ENCODE results near the gene ANK3. TPM values are rescaled to one million over a fixed set of nuclear protein-coding genes. Genes with fewer than 3 reads are reported as not detected.

Gene ANK3
- total RNA-seq, 1 experiment from 2014 or later = 15.3 TPM

GRCh38 chr10:60427709-60428386, 38.2 kb upstream of the ANK3 start:
- Histone ChIP-seq H3K36me3 (ENCODE audit: control insufficient read depth in 1 of 2, insufficient read depth in 2 of 2, low read length in 2 of 2) (no peaks in the 10 kb centered on the region), H3K4me1 (ENCODE audit: control insufficient read depth in 1 of 2, insufficient read depth in 2 of 2, low read length in 2 of 2) (peaks cover 0 to 7% of the 10 kb centered on the region in 2 experiments; a peak in 1 of 4 replicates), H3K4me3 (replicated peaks in 1 of 2; ENCODE audit: low read depth in 1 of 2, low read length in 2 of 2) (no peak overlapping the region), H3K9me2 (ENCODE audit: insufficient read depth) (no peaks in the 10 kb centered on the region), H2AFZ (ENCODE audit: low read depth, low read length, poor library complexity, severe bottlenecking) (no peak overlapping the region), H4K20me1 (ENCODE audit: insufficient read depth) (no peaks in the 10 kb centered on the region), H3K27ac (ENCODE audit: low read depth, low read length) (no peak overlapping the region), H3K9ac (ENCODE audit: low read length) (no peak overlapping the region), H3K4me2 (ENCODE audit: low read length) (no peak overlapping the region), H3K27me3 (ENCODE audit: insufficient read depth, low read length) (no peaks in the 10 kb centered on the region), H3K79me2 (ENCODE audit: insufficient read depth, low read length) (no peaks in the 10 kb centered on the region), H3K9me3 (ENCODE audit: control insufficient read depth in 1 of 2, insufficient read depth in 1 of 2, low read depth in 1 of 2, low read length in 2 of 2) (no peaks in the 10 kb centered on the region)
- intact Hi-C loops (cut with micrococcal nuclease) = no loop called here
- BruUV-seq (replicated peaks) = no TSS peak
- no peak for DNase-seq (ENCODE audit: low read depth, low spot score)
- ChIA-PET POLR2A (no interaction called here), RAD21 (ENCODE audit: low non-redundant PET in 1 of 2, low total read pairs in 2 of 2, uncharacterized antibody in 2 of 2, unreplicated experiment in 2 of 2) (no interaction called here), CTCF (no interaction called here)
- no peak for ATAC-seq
- TF ChIP-seq POLR2AphosphoS5 (IDR thresholded peaks at IDR 0.05; ENCODE audit: low read depth, low read length) (no peak), EZH2 (IDR thresholded peaks at IDR 0.05) (no peak), YY1 (IDR thresholded peaks at IDR 0.05; ENCODE audit: extremely low read depth, insufficient replicate concordance, low read depth, low read length) (no peak), EZH2phosphoT487 (IDR thresholded peaks at IDR 0.05; ENCODE audit: borderline replicate concordance) (no peak), SRF (IDR thresholded peaks at IDR 0.05; ENCODE audit: low read depth) (no peak), ATF3 (IDR thresholded peaks at IDR 0.05) (no peak), EGR1 (IDR thresholded peaks at IDR 0.05; ENCODE audit: low read depth) (no peak), CEBPB (IDR thresholded peaks at IDR 0.05; ENCODE audit: low read depth) (no peak)
- TF ChIP-seq, protein P1, sequence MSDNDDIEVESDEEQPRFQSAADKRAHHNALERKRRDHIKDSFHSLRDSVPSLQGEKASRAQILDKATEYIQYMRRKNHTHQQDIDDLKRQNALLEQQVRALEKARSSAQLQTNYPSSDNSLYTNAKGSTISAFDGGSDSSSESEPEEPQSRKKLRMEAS (IDR thresholded peaks at IDR 0.05) = no peak

DNA sequence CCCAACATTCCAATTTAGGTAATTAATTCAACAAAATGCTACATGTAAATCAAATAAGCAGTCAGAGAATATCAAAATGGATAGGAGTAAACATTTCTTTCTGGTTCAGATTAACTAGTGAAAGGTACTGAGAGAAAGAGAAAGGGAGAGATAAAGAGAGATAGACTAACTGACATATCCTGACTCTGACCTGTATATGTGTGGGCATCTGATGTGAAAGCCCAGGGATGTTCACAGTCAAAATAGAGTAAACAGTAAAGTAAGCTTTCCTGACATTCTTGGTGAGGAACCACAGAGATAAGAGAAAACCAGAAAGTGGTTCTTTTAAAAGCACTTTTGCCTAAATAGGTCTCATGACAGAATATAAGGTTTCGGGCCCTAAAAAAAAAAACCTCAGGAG, 37.5 kb upstream of the ANK3 start:
- no peaks in the 10 kb centered on the region for H3K9me2 ChIP-seq (ENCODE audit: insufficient read depth)
- no peak for ATAC-seq
- POLR2A ChIA-PET = no interaction called here
- intact Hi-C loops (cut with micrococcal nuclease) = no loop called here
- H4K20me1 ChIP-seq (ENCODE audit: insufficient read depth) = no peaks in the 10 kb centered on the region
- no peaks in the 10 kb centered on the region for H3K79me2 ChIP-seq (ENCODE audit: insufficient read depth, low read length)
- no peak overlapping the region for H3K4me2 ChIP-seq (ENCODE audit: low read length)
- H2AFZ ChIP-seq (ENCODE audit: low read depth, low read length, poor library complexity, severe bottlenecking) = no peak overlapping the region
- RAD21 ChIA-PET (ENCODE audit: low non-redundant PET in 1 of 2, low total read pairs in 2 of 2, uncharacterized antibody in 2 of 2, unreplicated experiment in 2 of 2) = no interaction called here
- CTCF ChIA-PET = no interaction called here
- H3K9ac ChIP-seq (ENCODE audit: low read length) = no peak overlapping the region
- H3K4me1 ChIP-seq (ENCODE audit: control insufficient read depth in 1 of 2, insufficient read depth in 2 of 2, low read length in 2 of 2) = peaks cover 0 to 7% of the 10 kb centered on the region in 2 experiments; a peak in 1 of 4 replicates
- BruUV-seq (replicated peaks) = no TSS peak
- no peak overlapping the region for H3K27ac ChIP-seq (ENCODE audit: low read depth, low read length)
- no peaks in the 10 kb centered on the region for H3K27me3 ChIP-seq (ENCODE audit: insufficient read depth, low read length)
- H3K36me3 ChIP-seq (ENCODE audit: control insufficient read depth in 1 of 2, insufficient read depth in 2 of 2, low read length in 2 of 2) = no peaks in the 10 kb centered on the region
- no peaks in the 10 kb centered on the region for H3K9me3 ChIP-seq (ENCODE audit: control insufficient read depth in 1 of 2, insufficient read depth in 1 of 2, low read depth in 1 of 2, low read length in 2 of 2)
- DNase-seq (ENCODE audit: low read depth, low spot score) = no peak
- H3K4me3 ChIP-seq (replicated peaks in 1 of 2; ENCODE audit: low read depth in 1 of 2, low read length in 2 of 2) = no peak overlapping the region
- TF ChIP-seq TCF7L2 (IDR thresholded peaks at IDR 0.05; ENCODE audit: borderline replicate concordance, extremely low read depth, insufficient read depth, insufficient read length) = no peak
- no peak for TF ChIP-seq YY1 (IDR thresholded peaks at IDR 0.05; ENCODE audit: extremely low read depth, insufficient replicate concordance, low read depth, low read length)
- no peak for TF ChIP-seq SIN3A (IDR thresholded peaks at IDR 0.05; ENCODE audit: low read depth)
- TF ChIP-seq ZFX (IDR thresholded peaks at IDR 0.05) = no peak
- TF ChIP-seq POLR2A (IDR thresholded peaks at IDR 0.05; ENCODE audit: borderline replicate concordance, extremely low read depth, insufficient read depth, insufficient read length) = no peak
- no peak for TF ChIP-seq EZH2 (IDR thresholded peaks at IDR 0.05)
- no peak for TF ChIP-seq JUND (IDR thresholded peaks at IDR 0.05)
- TF ChIP-seq RAD21 (IDR thresholded peaks at IDR 0.05; ENCODE audit: low read depth) = no peak
- no peak for TF ChIP-seq FOSL1 (IDR thresholded peaks at IDR 0.05; ENCODE audit: low read depth)
- TF ChIP-seq, protein P1 (IDR thresholded peaks at IDR 0.05) = no peak
- TF ChIP-seq ATF3 (IDR thresholded peaks at IDR 0.05) = no peak
- TF ChIP-seq EZH2phosphoT487 (IDR thresholded peaks at IDR 0.05; ENCODE audit: borderline replicate concordance) = no peak
- TF ChIP-seq SP1 (IDR thresholded peaks at IDR 0.05; ENCODE audit: low read depth) = no peak
- TF ChIP-seq CEBPB (IDR thresholded peaks at IDR 0.05; ENCODE audit: low read depth) = no peak
- TF ChIP-seq CTCF (IDR thresholded peaks at IDR 0.05 in 2 of 3, conservative IDR thresholded peaks at IDR 0.05 in 1 of 3; ENCODE audit: borderline replicate concordance in 1 of 3, insufficient read depth in 1 of 3, low read depth in 2 of 3, low read length in 2 of 3) = no peak
